IMR-90 (cell line): ENCODE measurements around the gene LEMD1. TPM values are rescaled to one million over a fixed set of nuclear protein-coding genes. Genes with fewer than 3 reads are reported as not detected.

Source experiments
- ATAC-seq: fragments of 200-7000 bp; cut with Tn5 transposase; 2 replicates; pipeline ENCODE4 v1.9.1; 2020; ENCODE audit warnings: low read depth, mild to moderate bottlenecking, moderate library complexity
- BruUV-seq: library from RNA; stranded (reverse); fragments of 400-500 nt; replicated peaks from 2 replicates; lab custom pipeline; 2021; lab: Mats Ljungman, UMichigan
- CTCF ChIA-PET: fragments of 300-600 bp; formaldehyde crosslinking; extraction: SDS; loops from one replicate; lab custom pipeline; 2021; ENCODE audit warnings: antibody characterized with exemption; lab: Yijun Ruan, JAX
- POLR2A ChIA-PET: fragments of 300-600 bp; sonication (Branson Sonifier 250); formaldehyde crosslinking; loops from one replicate; lab custom pipeline; 2022; ENCODE audit warnings: antibody characterized with exemption; ENCODE audit not compliant: unreplicated experiment; lab: Charles Lee
- DNase-seq: peaks from one replicate; pipeline ENCODE4 v3.0.0; 2013
- H2AFZ ChIP-seq: replicated peaks from 2 replicates; pipeline ENCODE3; 2013; ENCODE audit warnings: low read length, mild to moderate bottlenecking; ENCODE audit not compliant: poor library complexity
- H2AK5ac ChIP-seq: 2 replicates; pipeline ENCODE4 v1.6.1; 2013; ENCODE audit warnings: low read depth, low read length, inconsistent platforms
- H2AK9ac ChIP-seq: replicated peaks from 2 replicates; pipeline ENCODE3; 2013; ENCODE audit warnings: mild to moderate bottlenecking, low read depth, low read length, moderate library complexity; ENCODE audit not compliant: poor library complexity
- H2BK120ac ChIP-seq: 2 replicates; pipeline ENCODE4 v1.6.1; 2013; ENCODE audit warnings: low read depth, low read length, inconsistent platforms
- H2BK15ac ChIP-seq: 3 replicates; pipeline ENCODE4 v1.6.1; 2013; ENCODE audit warnings: low read depth, low read length, inconsistent platforms
- H2BK20ac ChIP-seq: 2 replicates; pipeline ENCODE4 v1.6.1; 2013; ENCODE audit warnings: low read depth, mild to moderate bottlenecking, inconsistent platforms, low read length, moderate library complexity
- H2BK5ac ChIP-seq: 2 replicates; pipeline ENCODE4 v1.6.1; 2013; ENCODE audit warnings: mild to moderate bottlenecking, low read depth, low read length, inconsistent platforms; ENCODE audit not compliant: poor library complexity, severe bottlenecking
- H3K14ac ChIP-seq: replicated peaks from 2 replicates; pipeline ENCODE4 v1.6.1; 2013; ENCODE audit warnings: low read depth, low read length, inconsistent platforms
- H3K18ac ChIP-seq: 2 replicates; pipeline ENCODE4 v1.6.1; 2013; ENCODE audit warnings: low read depth, low read length, control low read depth
- H3K23ac ChIP-seq: 2 replicates; pipeline ENCODE4 v1.6.1; 2013; ENCODE audit warnings: low read depth, low read length, inconsistent platforms
- H3K27ac ChIP-seq: 2 replicates; pipeline ENCODE4 v1.5.1; 2013; ENCODE audit warnings: mild to moderate bottlenecking, control low read depth, low read length; ENCODE audit not compliant: insufficient read depth
- H3K27me3 ChIP-seq: 2 replicates; pipeline ENCODE4 v1.6.1; 2013; ENCODE audit warnings: low read length; ENCODE audit not compliant: control insufficient read depth, insufficient read depth
- H3K36me3 ChIP-seq: 2 replicates; pipeline ENCODE4 v1.6.1; 2013; ENCODE audit warnings: low read length, mixed read lengths; ENCODE audit not compliant: control insufficient read depth, insufficient read depth
- H3K4ac ChIP-seq: 2 replicates; pipeline ENCODE4 v1.6.1; 2013; ENCODE audit warnings: low read depth, low read length, inconsistent platforms
- H3K4me1 ChIP-seq: 2 replicates; pipeline ENCODE4 v1.6.1; 2013; ENCODE audit warnings: low read length, mixed read lengths; ENCODE audit not compliant: control insufficient read depth, insufficient read depth
- H3K4me2 ChIP-seq: 2 replicates; pipeline ENCODE4 v1.6.1; 2013; ENCODE audit warnings: low read depth, mild to moderate bottlenecking, control low read depth, low read length, moderate library complexity
- H3K4me3 ChIP-seq: 2 replicates; pipeline ENCODE4 v1.5.1; 2013; ENCODE audit warnings: low read depth, mild to moderate bottlenecking, control low read depth, low read length, moderate library complexity; ENCODE audit not compliant: insufficient read depth
- H3K56ac ChIP-seq: 2 replicates; pipeline ENCODE4 v1.6.1; 2013; ENCODE audit warnings: low read length, inconsistent platforms; ENCODE audit not compliant: insufficient read depth; ENCODE audit errors: extremely low read depth
- H3K79me1 ChIP-seq, 2 experiments: 2 replicates each; pipeline ENCODE4 v1.6.1; 2013; ENCODE audit warnings: low read length in 2 of 2, inconsistent platforms in 1 of 2, low read depth in 1 of 2
- H3K9ac ChIP-seq: 2 replicates; pipeline ENCODE4 v1.6.1; 2013; ENCODE audit warnings: low read depth, low read length, control low read depth
- H3K9me1 ChIP-seq: 2 replicates; pipeline ENCODE4 v1.6.1; 2013; ENCODE audit warnings: low read length, inconsistent platforms; ENCODE audit not compliant: insufficient read depth
- H3K9me3 ChIP-seq: 2 replicates; pipeline ENCODE4 v1.6.1; 2013; ENCODE audit warnings: low read length; ENCODE audit not compliant: control insufficient read depth, insufficient read depth
- H4K20me1 ChIP-seq: 2 replicates; pipeline ENCODE4 v1.6.1; 2013; ENCODE audit warnings: low read length, inconsistent platforms; ENCODE audit not compliant: insufficient read depth
- H4K5ac ChIP-seq: 2 replicates; pipeline ENCODE4 v1.6.1; 2013; ENCODE audit warnings: mild to moderate bottlenecking, low read depth, low read length, control low read depth
- H4K8ac ChIP-seq, 2 experiments: 2 replicates each; pipeline ENCODE4 v1.6.1; 2013; ENCODE audit warnings: low read depth in 2 of 2, low read length in 2 of 2, control low read depth in 1 of 2, inconsistent platforms in 1 of 2
- H4K91ac ChIP-seq: 2 replicates; pipeline ENCODE4 v1.6.1; 2013; ENCODE audit warnings: low read depth, low read length, inconsistent platforms; ENCODE audit not compliant: insufficient read depth
- BHLHE40 ChIP-seq: fragments of 150-350 bp; IDR thresholded peaks from 2 replicates; pipeline ENCODE4 v1.6.1; 2016; ENCODE audit warnings: mild to moderate bottlenecking, low read depth, low read length
- FOS ChIP-seq: fragments of 150-350 bp; IDR thresholded peaks from 2 replicates; pipeline ENCODE4 v1.6.1; 2016; ENCODE audit warnings: low read depth, low read length
- POLR2A ChIP-seq: IDR thresholded peaks from 2 replicates; pipeline ENCODE4 v1.6.1; 2012; ENCODE audit warnings: mild to moderate bottlenecking, low read depth, low read length
- RCOR1 ChIP-seq: IDR thresholded peaks from 2 replicates; pipeline ENCODE4 v1.6.1; 2012; ENCODE audit warnings: mild to moderate bottlenecking, low read length, improper control_type of control experiment; ENCODE audit not compliant: insufficient replicate concordance
- SMC3 ChIP-seq: fragments of 150-350 bp; IDR thresholded peaks from 2 replicates; pipeline ENCODE4 v1.6.1; 2016; ENCODE audit warnings: low read depth, mild to moderate bottlenecking, antibody characterized with exemption, low read length, moderate library complexity
- WGBS, 2 experiments: methylation state at CpG; one replicate each; pipeline versions ENCODE4 v1.1.5 to v1.1.7; 2013; ENCODE audit warnings: missing lambda C conversion rate in 2 of 2; ENCODE audit not compliant: insufficient read length in 1 of 2; ENCODE audit errors: extremely low coverage in 2 of 2; 5-methylcytosine and 5-hydroxymethylcytosine counted together
- dilution Hi-C: fragments of 300-500 bp; cut with HindIII; formaldehyde crosslinking; loops from one replicate; pipeline ENCODE4 v1.14.3; 2018; ENCODE audit warnings: low sequenced_read_pairs; ENCODE audit not compliant: unreplicated experiment
- in situ Hi-C: fragments of 300-500 bp; cut with MboI; formaldehyde crosslinking; loops from 3 replicates; pipeline ENCODE4 v1.14.3; 2019; ENCODE audit warnings: low sequenced_read_pairs, inconsistent platforms, mixed read lengths
- intact Hi-C: fragments of 100-400 bp; cut with micrococcal nuclease; formaldehyde crosslinking; loops from 2 replicates; pipeline ENCODE4 v1.10.0; 2022
- polyA plus RNA-seq, 3 experiments: library from polyadenylated mRNA; depleted of rRNA; stranded (reverse); fragments of >200 nt; gene quantifications; 2 replicates each; pipeline ENCODE4 v1.2.3, GENCODE V29; 2012; ENCODE audit warnings: low replicate concordance in 1 of 3
- total RNA-seq: library from RNA; depleted of rRNA; stranded (reverse); fragments of >200 nt; gene quantifications from 2 replicates; pipeline ENCODE4 v1.2.3, GENCODE V29; 2012
- TF ChIP-seq, protein P1 (sequence below): fragments of 150-350 bp; IDR thresholded peaks from 2 replicates; pipeline ENCODE4 v1.6.1; 2016; ENCODE audit warnings: low read depth, mild to moderate bottlenecking, low read length, moderate library complexity, borderline replicate concordance

Gene LEMD1
- total and polyA plus RNA-seq, 2 of the 4 experiments (the other 2 are of a cell fraction): not detected

GRCh38 chr1:205451759-205452164 lies 29.9 kb upstream of the LEMD1 start:
- ATAC-seq (no peak), DNase-seq (no peak)
- Histone ChIP-seq H3K18ac (no peak overlapping the region), H3K9ac (no peak overlapping the region), H3K23ac (no peak overlapping the region), H3K79me1 (no peaks in the 10 kb centered on the region), H3K4me3 (no peak overlapping the region), H3K4ac (no peak overlapping the region), H4K20me1 (no peaks in the 10 kb centered on the region), H2BK20ac (no peak overlapping the region), H2AFZ (no peak overlapping the region), H2AK9ac (no peak overlapping the region), H3K27ac (no peak overlapping the region), H3K9me3 (0 out of 2 replicates have a peak, but pooled peaks cover 2% of the 10 kb centered on the region), H2BK15ac (no peak overlapping the region), H2BK5ac (no peak overlapping the region), H3K4me2 (no peak overlapping the region), H3K14ac (no peak overlapping the region), H4K5ac (no peak overlapping the region), H3K27me3 (peaks cover 65% of the 10 kb centered on the region), H3K36me3 (no peaks in the 10 kb centered on the region), H3K4me1 (no peaks in the 10 kb centered on the region; the same call in 1 of the 2 replicates), H3K56ac (no peak overlapping the region), H4K91ac (no peak overlapping the region), H4K8ac (no peak overlapping the region), H2BK120ac (no peak overlapping the region), H3K9me1 (no peaks in the 10 kb centered on the region; the same call in 1 of the 2 replicates), H2AK5ac (no peak overlapping the region)
- dilution Hi-C loops: no loop called here
- TF ChIP-seq SMC3 (no peak), RCOR1 (no peak), POLR2A (no peak), BHLHE40 (no peak), FOS (no peak)
- TF ChIP-seq, protein P1, sequence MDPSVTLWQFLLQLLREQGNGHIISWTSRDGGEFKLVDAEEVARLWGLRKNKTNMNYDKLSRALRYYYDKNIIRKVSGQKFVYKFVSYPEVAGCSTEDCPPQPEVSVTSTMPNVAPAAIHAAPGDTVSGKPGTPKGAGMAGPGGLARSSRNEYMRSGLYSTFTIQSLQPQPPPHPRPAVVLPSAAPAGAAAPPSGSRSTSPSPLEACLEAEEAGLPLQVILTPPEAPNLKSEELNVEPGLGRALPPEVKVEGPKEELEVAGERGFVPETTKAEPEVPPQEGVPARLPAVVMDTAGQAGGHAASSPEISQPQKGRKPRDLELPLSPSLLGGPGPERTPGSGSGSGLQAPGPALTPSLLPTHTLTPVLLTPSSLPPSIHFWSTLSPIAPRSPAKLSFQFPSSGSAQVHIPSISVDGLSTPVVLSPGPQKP: no peak
- POLR2A ChIA-PET: no interaction called here
- no TSS peak for BruUV-seq
- no CpG with 5 or more reads among the region's 2 CpGs for WGBS, 2 experiments
- intact Hi-C loops: no loop called here
- in situ Hi-C loops: no loop called here
- CTCF ChIA-PET: interaction anchor here (0.7 kb wide), 1 partner anchor 12 kb away, joined by 3 read pairs; no protein-coding TSS in a partner anchor
